ENCODE measurements around the gene KRT35.
A peak's percentile ranks its signal among the peaks of the same experiment; 100 is the strongest.

- TF ChIP-seq POLR2A (IDR thresholded peaks at IDR 0.05; ENCODE audit: borderline replicate concordance, extremely low read depth, insufficient read depth, insufficient read length) (peak; percentile 45), JUND (IDR thresholded peaks at IDR 0.05) (no peak), YY1 (IDR thresholded peaks at IDR 0.05; ENCODE audit: extremely low read depth, insufficient replicate concordance, low read depth, low read length) (no peak), CEBPB (IDR thresholded peaks at IDR 0.05; ENCODE audit: low read depth) (no peak), EZH2phosphoT487 (IDR thresholded peaks at IDR 0.05; ENCODE audit: borderline replicate concordance) (no peak), TCF7L2 (IDR thresholded peaks at IDR 0.05; ENCODE audit: borderline replicate concordance, extremely low read depth, insufficient read depth, insufficient read length) (no peak), RAD21 (IDR thresholded peaks at IDR 0.05; ENCODE audit: low read depth) (no peak), EZH2 (IDR thresholded peaks at IDR 0.05) (no peak), ZNF274 (IDR thresholded peaks at IDR 0.05; ENCODE audit: low read depth, low read length) (no peak), SRF (IDR thresholded peaks at IDR 0.05; ENCODE audit: low read depth) (no peak), CBX3 (IDR thresholded peaks at IDR 0.05; ENCODE audit: low read depth) (no peak)
- TF ChIP-seq, protein P1, sequence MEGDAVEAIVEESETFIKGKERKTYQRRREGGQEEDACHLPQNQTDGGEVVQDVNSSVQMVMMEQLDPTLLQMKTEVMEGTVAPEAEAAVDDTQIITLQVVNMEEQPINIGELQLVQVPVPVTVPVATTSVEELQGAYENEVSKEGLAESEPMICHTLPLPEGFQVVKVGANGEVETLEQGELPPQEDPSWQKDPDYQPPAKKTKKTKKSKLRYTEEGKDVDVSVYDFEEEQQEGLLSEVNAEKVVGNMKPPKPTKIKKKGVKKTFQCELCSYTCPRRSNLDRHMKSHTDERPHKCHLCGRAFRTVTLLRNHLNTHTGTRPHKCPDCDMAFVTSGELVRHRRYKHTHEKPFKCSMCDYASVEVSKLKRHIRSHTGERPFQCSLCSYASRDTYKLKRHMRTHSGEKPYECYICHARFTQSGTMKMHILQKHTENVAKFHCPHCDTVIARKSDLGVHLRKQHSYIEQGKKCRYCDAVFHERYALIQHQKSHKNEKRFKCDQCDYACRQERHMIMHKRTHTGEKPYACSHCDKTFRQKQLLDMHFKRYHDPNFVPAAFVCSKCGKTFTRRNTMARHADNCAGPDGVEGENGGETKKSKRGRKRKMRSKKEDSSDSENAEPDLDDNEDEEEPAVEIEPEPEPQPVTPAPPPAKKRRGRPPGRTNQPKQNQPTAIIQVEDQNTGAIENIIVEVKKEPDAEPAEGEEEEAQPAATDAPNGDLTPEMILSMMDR (IDR thresholded peaks at IDR 0.05 in 2 of 3, conservative IDR thresholded peaks at IDR 0.05 in 1 of 3; ENCODE audit: borderline replicate concordance in 1 of 3, insufficient read depth in 1 of 3, low read depth in 2 of 3, low read length in 2 of 3): no peak
Measured at GRCh38 chr17:41530062-41531048, 49.4 kb upstream of the KRT35 start.

Data from HCT116 (cell line).